Thoracic aorta (tissue), 2 donors: ENCODE measurements around the gene NGDN. TPM values are rescaled to one million over a fixed set of nuclear protein-coding genes. Genes with fewer than 3 reads are reported as not detected.

Source experiments
- ATAC-seq: fragments of 150-250 bp; one replicate; pipeline ENCODE4 v1.8.0; 2017; ENCODE audit warnings: low read depth; ENCODE audit not compliant: insufficient number of reproducible peaks, low FRiP score
- DNase-seq: peaks from one replicate; pipeline ENCODE4 v3.0.0-alpha.2; 2020; ENCODE audit warnings: low spot score
- H3K27ac ChIP-seq, 2 donors: fragments of 200-600 bp; sonication (generic); 1 replicate in 1 of 2; 2 replicates in 1 of 2; pipeline ENCODE4 v1.5.1; 2016; ENCODE audit warnings: mild to moderate bottlenecking in 2 of 2, moderate library complexity in 2 of 2
- H3K27me3 ChIP-seq: fragments of 200-600 bp; sonication (generic); replicated peaks from 2 replicates; pipeline ENCODE4 v1.6.0; 2016; ENCODE audit warnings: mild to moderate bottlenecking; ENCODE audit not compliant: insufficient read depth
- H3K36me3 ChIP-seq: fragments of 200-600 bp; sonication (generic); one replicate; pipeline ENCODE4 v1.5.1; 2016
- H3K4me1 ChIP-seq, 2 donors: fragments of 200-600 bp; sonication (generic); 1 replicate in 1 of 2; 2 replicates in 1 of 2; pipeline versions ENCODE4 v1.5.1 to v1.6.0; 2016; ENCODE audit warnings: low read depth in 2 of 2, mild to moderate bottlenecking in 1 of 2; ENCODE audit not compliant: control insufficient read depth in 1 of 2
- H3K4me3 ChIP-seq: fragments of 200-600 bp; sonication (generic); 2 replicates; pipeline ENCODE4 v1.5.1; 2016; ENCODE audit warnings: mild to moderate bottlenecking
- H3K9me3 ChIP-seq: fragments of 200-600 bp; sonication (generic); 2 replicates; pipeline ENCODE4 v1.5.1; 2016
- total RNA-seq, 2 donors: library from RNA; depleted of rRNA; stranded (reverse); fragments of >200 nt; gene quantifications; one replicate each; pipeline versions ENCODE4 v1.1.0 to v1.2.3, GENCODE V29; 2016
- TF ChIP-seq, protein P1 (sequence below): fragments of 200-600 bp; sonication (generic); IDR thresholded peaks from one replicate; pipeline ENCODE4 v1.5.1; 2019; ENCODE audit warnings: antibody characterized with exemption

The NGDN gene
- total RNA-seq, 2 donors from 2014 or later: 29.1 to 46.3 TPM

DNA sequence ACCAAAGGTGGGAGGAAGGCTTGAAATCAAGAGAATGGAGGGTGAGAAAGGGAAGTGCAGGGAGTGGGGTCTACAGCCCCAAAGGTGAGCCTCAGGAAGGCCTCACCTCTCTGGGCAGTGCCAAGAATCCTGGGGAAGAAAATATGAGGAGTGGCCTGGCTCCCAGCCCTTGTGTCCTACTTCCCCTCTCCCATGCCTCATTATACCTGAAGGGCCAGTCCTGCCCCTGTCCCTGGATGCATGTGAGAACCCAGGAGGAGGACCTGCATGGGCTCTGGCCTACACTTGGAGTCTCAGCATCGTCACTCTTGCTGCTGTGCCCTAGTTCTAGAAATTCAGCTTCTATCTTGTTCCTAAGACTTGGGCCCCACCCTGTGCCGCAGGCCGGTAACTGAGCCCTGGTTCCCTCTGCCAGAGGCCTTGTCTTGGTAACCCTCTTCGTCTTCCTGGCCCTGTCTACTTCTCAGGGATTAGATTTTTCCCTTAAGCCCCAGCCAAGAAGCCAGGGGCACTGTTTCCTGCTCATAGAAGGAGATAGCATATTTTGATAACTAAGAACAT, 23.1 kb upstream of the NGDN start:
- Histone ChIP-seq H3K27me3 (no peaks in the 10 kb centered on the region), H3K4me3 (no peak overlapping the region), H3K9me3 (no peaks in the 10 kb centered on the region), H3K27ac (no peak overlapping the region), H3K36me3 (no peaks in the 10 kb centered on the region), H3K4me1 (no peaks in the 10 kb centered on the region)
- TF ChIP-seq, protein P1, sequence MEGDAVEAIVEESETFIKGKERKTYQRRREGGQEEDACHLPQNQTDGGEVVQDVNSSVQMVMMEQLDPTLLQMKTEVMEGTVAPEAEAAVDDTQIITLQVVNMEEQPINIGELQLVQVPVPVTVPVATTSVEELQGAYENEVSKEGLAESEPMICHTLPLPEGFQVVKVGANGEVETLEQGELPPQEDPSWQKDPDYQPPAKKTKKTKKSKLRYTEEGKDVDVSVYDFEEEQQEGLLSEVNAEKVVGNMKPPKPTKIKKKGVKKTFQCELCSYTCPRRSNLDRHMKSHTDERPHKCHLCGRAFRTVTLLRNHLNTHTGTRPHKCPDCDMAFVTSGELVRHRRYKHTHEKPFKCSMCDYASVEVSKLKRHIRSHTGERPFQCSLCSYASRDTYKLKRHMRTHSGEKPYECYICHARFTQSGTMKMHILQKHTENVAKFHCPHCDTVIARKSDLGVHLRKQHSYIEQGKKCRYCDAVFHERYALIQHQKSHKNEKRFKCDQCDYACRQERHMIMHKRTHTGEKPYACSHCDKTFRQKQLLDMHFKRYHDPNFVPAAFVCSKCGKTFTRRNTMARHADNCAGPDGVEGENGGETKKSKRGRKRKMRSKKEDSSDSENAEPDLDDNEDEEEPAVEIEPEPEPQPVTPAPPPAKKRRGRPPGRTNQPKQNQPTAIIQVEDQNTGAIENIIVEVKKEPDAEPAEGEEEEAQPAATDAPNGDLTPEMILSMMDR: no peak
- ATAC-seq (no peak), DNase-seq (no peak)

DNA sequence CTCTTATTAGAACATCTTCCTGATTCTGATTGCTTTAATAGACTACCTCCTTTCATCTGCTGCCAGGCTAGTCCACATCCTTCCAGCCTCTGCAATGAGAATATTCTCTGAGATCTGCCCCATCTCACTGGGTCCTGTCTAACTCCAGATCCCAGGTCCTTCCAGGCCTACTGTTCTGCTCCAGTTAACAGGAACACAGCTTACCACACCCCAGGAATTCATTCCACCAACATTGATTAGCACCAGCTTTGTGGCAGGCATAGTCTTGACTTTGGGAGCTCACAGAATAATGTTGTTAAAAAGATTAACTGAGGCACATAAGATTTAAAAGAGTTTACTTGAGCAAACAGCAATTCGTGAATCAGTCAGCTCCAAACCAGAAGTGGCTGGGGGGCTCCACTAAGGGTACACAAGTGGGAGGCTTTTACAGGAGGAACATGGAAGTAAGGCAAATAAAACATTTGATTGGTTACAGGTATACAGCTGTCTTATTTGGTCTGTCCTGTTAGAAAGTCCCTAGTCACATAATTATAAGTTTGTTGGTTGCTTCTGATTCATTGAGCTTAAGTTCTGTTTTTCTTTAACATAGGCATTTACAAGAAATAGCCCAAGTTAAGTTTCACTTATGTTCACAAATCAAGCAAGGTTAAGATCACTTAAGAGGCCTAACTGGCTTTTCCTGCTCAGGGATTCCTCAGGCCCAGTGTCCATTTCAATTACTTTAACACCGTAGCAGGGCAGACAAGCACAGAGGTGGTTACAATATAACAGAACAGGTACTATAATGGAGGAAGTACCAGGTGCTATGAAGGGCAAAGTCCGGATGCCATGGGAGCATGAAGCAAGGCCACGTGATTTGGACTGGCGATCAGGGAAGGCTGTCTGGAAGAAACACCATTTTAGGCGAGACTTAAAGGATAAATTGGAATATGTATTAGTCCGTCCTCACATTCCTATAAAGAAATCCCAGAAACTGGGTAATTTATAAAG, 21.8 kb upstream of the NGDN start:
- Histone ChIP-seq H3K9me3 (no peaks in the 10 kb centered on the region), H3K4me3 (no peak overlapping the region), H3K36me3 (no peaks in the 10 kb centered on the region), H3K27ac (no peak overlapping the region), H3K27me3 (no peaks in the 10 kb centered on the region), H3K4me1 (no peaks in the 10 kb centered on the region)
- DNase-seq (no peak), ATAC-seq (no peak)
- TF ChIP-seq, protein P1: no peak

DNA sequence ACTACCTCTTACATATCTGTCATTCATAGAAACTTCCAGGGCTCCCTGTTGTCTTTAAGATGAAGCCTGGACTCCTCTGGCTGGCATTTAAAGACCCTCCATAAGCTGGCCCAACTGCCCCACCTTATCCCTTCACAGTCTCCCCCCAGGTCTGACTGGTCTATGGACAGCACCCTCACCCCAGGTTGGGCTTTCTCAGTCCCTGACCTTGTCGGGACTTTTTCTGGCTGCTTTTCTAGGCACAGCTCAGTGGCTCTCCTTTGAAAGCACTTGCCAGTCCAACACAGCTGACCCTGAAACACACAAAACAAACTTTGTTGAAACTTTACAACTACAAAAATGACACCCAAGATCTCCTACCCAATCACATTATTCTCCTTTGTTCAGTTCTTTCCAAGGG, 20.2 kb upstream of the NGDN start:
- H3K4me3 ChIP-seq: no peak overlapping the region
- H3K9me3 ChIP-seq: no peaks in the 10 kb centered on the region
- ATAC-seq (no peak), DNase-seq (no peak)
- H3K27me3 ChIP-seq: no peaks in the 10 kb centered on the region
- TF ChIP-seq, protein P1: no peak
- H3K36me3 ChIP-seq: no peaks in the 10 kb centered on the region
- H3K4me1 ChIP-seq: no peaks in the 10 kb centered on the region
- no peak overlapping the region for H3K27ac ChIP-seq

DNA sequence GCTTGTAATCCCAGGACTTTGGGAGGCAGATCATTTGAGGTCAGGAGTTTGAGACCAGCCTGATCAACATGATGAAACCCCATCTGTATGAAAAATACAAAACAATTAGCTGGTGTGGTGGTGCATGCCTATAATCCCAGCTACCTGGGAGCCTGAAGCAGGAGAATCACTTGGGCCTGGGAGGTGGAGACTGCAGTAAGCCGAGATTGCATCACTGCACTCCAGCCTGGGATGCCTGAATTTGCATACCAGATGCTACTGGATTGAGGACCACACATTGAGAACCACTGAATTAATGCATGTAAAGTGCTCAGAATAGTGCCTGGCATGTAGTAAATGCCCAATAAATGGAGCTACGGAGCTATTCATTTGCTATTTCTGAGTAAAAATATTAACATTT, 19.1 kb upstream of the NGDN start:
- no peak overlapping the region for H3K4me3 ChIP-seq
- H3K27me3 ChIP-seq: no peaks in the 10 kb centered on the region
- no peak overlapping the region for H3K27ac ChIP-seq
- ATAC-seq (no peak), DNase-seq (no peak)
- TF ChIP-seq, protein P1: no peak
- no peaks in the 10 kb centered on the region for H3K9me3 ChIP-seq
- no peaks in the 10 kb centered on the region for H3K36me3 ChIP-seq
- H3K4me1 ChIP-seq: no peaks in the 10 kb centered on the region

DNA sequence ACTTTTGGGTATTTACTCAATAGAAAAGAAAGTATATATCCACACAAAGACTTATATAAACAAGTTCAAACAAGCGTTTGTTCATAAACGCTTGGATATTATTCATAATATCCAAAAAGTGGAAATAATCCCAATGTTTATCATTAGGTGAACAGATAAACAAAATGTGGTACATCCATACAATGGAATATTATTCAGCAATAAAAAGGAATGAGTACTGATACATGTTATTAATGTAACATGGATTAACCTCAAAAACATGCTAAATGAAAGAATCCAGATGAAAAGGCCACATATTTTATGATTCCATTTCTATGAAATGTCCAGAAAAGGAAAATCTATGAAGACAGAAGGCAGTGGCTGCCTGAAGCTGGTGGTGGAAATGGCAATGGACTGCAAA, 17.3 kb upstream of the NGDN start:
- DNase-seq (no peak), ATAC-seq (no peak)
- no peak overlapping the region for H3K4me3 ChIP-seq
- H3K27ac ChIP-seq: no peak overlapping the region
- no peaks in the 10 kb centered on the region for H3K36me3 ChIP-seq
- TF ChIP-seq, protein P1: no peak
- no peaks in the 10 kb centered on the region for H3K4me1 ChIP-seq
- no peaks in the 10 kb centered on the region for H3K9me3 ChIP-seq
- H3K27me3 ChIP-seq: no peaks in the 10 kb centered on the region
